ENCODE data around the gene CCT6A. TPM values are rescaled to one million over a fixed set of nuclear protein-coding genes. Genes with fewer than 3 reads are reported as not detected.
"Not testable (repeated sequence)": the region's sequence is repeated elsewhere in the genome, so short reads cannot be mapped to it uniquely, and the experiment has no call there.

Gene CCT6A, protein sequence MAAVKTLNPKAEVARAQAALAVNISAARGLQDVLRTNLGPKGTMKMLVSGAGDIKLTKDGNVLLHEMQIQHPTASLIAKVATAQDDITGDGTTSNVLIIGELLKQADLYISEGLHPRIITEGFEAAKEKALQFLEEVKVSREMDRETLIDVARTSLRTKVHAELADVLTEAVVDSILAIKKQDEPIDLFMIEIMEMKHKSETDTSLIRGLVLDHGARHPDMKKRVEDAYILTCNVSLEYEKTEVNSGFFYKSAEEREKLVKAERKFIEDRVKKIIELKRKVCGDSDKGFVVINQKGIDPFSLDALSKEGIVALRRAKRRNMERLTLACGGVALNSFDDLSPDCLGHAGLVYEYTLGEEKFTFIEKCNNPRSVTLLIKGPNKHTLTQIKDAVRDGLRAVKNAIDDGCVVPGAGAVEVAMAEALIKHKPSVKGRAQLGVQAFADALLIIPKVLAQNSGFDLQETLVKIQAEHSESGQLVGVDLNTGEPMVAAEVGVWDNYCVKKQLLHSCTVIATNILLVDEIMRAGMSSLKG
- 221 and 229 TPM in 2 replicates for total RNA-seq
- long read RNA-seq, transcript CCT6A-202 (13 exons, 2,529 nt): minor isoform, 25 of 1,438 reads
- long read RNA-seq, transcript CCT6A-201 (14 exons, 2,719 nt): major isoform, 1,273 of 1,438 reads
- long read RNA-seq, partial matches to known transcripts: 92 of 1,438 reads
- long read RNA-seq, other reads (novel, unspliced or antisense): 45 of 1,438 reads

DNA sequence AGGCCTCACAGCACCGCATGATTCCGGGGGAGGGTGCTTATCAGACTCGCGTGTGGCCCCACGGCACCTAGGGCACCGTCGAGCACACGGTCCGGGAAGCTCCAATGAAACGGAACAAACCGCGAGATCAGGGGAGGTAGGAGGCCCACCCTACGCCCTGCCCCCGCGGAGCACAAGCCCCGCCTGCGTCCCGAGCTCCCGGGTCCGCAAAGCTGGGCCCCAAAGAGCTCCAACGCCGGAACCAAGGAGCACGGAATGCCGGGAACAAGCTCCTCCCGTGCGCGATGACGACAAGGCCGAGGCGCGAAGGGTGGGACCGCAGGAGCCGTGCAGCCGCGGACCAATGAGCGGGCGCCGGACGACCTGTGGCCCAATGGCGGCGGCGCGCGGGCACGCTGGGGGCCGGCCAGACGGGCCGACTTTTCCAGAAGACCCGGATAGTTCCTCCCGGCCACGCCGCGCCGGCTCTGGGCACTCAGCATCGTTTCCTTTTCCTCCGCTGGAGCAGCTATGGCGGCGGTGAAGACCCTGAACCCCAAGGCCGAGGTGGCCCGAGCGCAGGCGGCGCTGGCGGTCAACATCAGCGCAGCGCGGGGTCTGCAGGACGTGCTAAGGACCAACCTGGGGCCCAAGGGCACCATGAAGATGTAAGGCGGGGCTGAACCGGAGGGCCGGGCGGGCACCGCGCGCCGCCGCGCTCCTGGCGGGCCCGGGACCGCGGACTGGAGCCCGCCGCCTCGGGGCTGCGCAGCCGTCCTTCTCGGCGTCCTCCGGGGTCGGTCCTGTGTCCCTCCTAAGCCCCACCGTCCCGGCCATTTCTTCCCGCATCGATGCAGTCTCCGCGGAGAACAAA is at the start of gene CCT6A, which contains the start of gene PSPH:
TSS of gene CCT6A (plus strand) at position 427 of the 853 bp plus-strand sequence. CDS start at position 511, 84 bp downstream.
TSS of gene PSPH (minus strand) at position 106 of the 853 bp plus-strand sequence. CDS start 30,232 bp downstream, outside the sequence.
- Mint-ChIP-seq H3K9me3 (no peaks in the 10 kb centered on the region), H3K4me1 (peaks cover 43% of the 10 kb centered on the region), H3K36me3 (ENCODE audit: low read depth) (peaks cover 3% of the 10 kb centered on the region), H3K27me3 (ENCODE audit: low read depth) (no peaks in the 10 kb centered on the region), H3K4me3 (peak within 1 kb of the TSS; percentile 97), H3K27ac (ENCODE audit: unreplicated experiment) (peak within 1 kb of the TSS; percentile 99)
- DNase-seq (ENCODE audit: low read depth, low spot score): peak; percentile 92
- TF ChIP-seq, protein P1, sequence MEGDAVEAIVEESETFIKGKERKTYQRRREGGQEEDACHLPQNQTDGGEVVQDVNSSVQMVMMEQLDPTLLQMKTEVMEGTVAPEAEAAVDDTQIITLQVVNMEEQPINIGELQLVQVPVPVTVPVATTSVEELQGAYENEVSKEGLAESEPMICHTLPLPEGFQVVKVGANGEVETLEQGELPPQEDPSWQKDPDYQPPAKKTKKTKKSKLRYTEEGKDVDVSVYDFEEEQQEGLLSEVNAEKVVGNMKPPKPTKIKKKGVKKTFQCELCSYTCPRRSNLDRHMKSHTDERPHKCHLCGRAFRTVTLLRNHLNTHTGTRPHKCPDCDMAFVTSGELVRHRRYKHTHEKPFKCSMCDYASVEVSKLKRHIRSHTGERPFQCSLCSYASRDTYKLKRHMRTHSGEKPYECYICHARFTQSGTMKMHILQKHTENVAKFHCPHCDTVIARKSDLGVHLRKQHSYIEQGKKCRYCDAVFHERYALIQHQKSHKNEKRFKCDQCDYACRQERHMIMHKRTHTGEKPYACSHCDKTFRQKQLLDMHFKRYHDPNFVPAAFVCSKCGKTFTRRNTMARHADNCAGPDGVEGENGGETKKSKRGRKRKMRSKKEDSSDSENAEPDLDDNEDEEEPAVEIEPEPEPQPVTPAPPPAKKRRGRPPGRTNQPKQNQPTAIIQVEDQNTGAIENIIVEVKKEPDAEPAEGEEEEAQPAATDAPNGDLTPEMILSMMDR (conservative IDR thresholded peaks at IDR 0.05): no peak

DNA sequence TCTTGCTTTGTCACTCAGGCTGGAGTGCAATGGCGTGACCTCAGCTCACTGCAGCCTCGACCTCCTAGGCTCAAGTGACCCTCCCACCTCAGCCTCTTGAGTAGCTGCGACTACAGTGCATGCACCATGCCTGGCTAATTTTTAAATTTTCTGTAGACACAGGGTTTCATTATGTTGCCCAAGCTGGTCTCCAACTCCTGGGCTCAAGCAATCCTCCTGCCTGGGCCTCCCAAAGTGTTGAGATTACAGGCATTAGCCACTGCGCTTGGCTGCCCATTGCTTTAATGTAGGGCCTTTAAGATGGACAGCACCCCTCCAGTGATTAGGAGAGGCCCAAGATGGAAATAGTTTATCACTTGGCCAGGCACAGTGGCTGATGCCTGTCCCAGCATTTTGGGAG is 47.8 kb upstream of the CCT6A start:
- TF ChIP-seq, protein P1 (conservative IDR thresholded peaks at IDR 0.05): no peak
- H3K4me1 Mint-ChIP-seq: peaks cover 19% of the 10 kb centered on the region
- no peak for DNase-seq (ENCODE audit: low read depth, low spot score)

GRCh38 chr7:56007167-56007652 is 44.4 kb upstream of the CCT6A start:
- TF ChIP-seq, protein P1 (conservative IDR thresholded peaks at IDR 0.05): no peak
- Mint-ChIP-seq H3K27ac (ENCODE audit: unreplicated experiment) (no peak overlapping the region), H3K4me3 (peak overlapping the region; percentile 74), H3K27me3 (ENCODE audit: low read depth) (no peaks in the 10 kb centered on the region), H3K9me3 (no peaks in the 10 kb centered on the region), H3K36me3 (ENCODE audit: low read depth) (peaks cover 6% of the 10 kb centered on the region), H3K4me1 (peaks cover 22% of the 10 kb centered on the region)
- DNase-seq (ENCODE audit: low read depth, low spot score): no peak

More for the DNA sequence above, 47.8 kb upstream of the CCT6A start:
- H3K27me3 Mint-ChIP-seq (ENCODE audit: low read depth): no peaks in the 10 kb centered on the region
- H3K36me3 Mint-ChIP-seq (ENCODE audit: low read depth): peaks cover 4% of the 10 kb centered on the region
- H3K4me3 Mint-ChIP-seq: no peak overlapping the region
- H3K27ac Mint-ChIP-seq (ENCODE audit: unreplicated experiment): no peak overlapping the region
- H3K9me3 Mint-ChIP-seq: no peaks in the 10 kb centered on the region

DNA sequence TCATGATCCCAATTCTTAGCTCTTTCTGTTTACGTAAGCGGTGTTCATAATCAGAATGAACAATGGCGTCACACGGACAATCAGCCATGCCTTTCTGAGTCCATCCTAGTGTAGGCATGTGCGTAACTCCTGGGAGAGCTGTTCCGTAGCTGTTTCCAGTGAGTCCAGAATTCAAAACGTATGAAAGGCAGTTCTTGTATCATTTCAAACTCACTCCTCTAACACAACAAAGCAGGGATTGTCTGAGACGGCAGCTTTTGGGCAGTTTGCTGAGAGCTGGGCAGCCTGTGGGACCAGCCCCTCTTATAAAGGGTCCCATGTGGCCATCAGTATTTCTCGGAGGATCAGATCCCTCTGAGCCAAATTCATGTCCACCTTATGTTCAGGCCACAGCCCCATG is 43.7 kb upstream of the CCT6A start:
- H3K9me3 Mint-ChIP-seq: no peaks in the 10 kb centered on the region
- H3K4me3 Mint-ChIP-seq: peak overlapping the region; percentile 61
- no peak for DNase-seq (ENCODE audit: low read depth, low spot score)
- H3K27ac Mint-ChIP-seq (ENCODE audit: unreplicated experiment): peak overlapping the region; percentile 90
- H3K4me1 Mint-ChIP-seq: peaks cover 22% of the 10 kb centered on the region
- no peaks in the 10 kb centered on the region for H3K27me3 Mint-ChIP-seq (ENCODE audit: low read depth)
- TF ChIP-seq, protein P1 (conservative IDR thresholded peaks at IDR 0.05): no peak
- peaks cover 6% of the 10 kb centered on the region for H3K36me3 Mint-ChIP-seq (ENCODE audit: low read depth)

DNA sequence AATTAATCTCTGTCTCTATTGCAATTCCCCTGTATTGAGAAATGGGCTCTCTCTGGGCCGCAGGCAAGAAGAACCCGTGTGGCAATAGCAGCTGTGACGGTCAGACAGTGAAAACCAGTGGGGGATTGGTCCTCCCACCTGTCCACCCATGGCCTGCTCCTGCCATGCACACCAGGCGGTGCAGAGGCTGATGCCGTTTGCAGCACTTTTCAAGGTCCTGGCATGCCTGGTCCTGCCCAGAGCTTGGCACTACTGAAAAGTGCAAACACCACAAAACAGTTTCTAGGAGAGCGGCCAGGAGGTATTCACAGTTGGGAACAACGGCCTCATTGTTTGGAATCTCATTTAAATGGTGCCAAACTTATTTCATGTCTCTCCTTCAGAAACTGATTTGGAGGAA is 41.9 kb upstream of the CCT6A start:
- peaks cover 6% of the 10 kb centered on the region for H3K36me3 Mint-ChIP-seq (ENCODE audit: low read depth)
- TF ChIP-seq, protein P1 (conservative IDR thresholded peaks at IDR 0.05): no peak
- no peak for DNase-seq (ENCODE audit: low read depth, low spot score)
- H3K27ac Mint-ChIP-seq (ENCODE audit: unreplicated experiment): peak overlapping the region; percentile 50
- H3K9me3 Mint-ChIP-seq: no peaks in the 10 kb centered on the region
- H3K4me1 Mint-ChIP-seq: peaks cover 22% of the 10 kb centered on the region
- H3K27me3 Mint-ChIP-seq (ENCODE audit: low read depth): no peaks in the 10 kb centered on the region
- H3K4me3 Mint-ChIP-seq: peak overlapping the region; percentile 70

- H3K4me3 Mint-ChIP-seq; H3K9me3 Mint-ChIP-seq; DNase-seq (ENCODE audit: low read depth, low spot score); H3K27me3 Mint-ChIP-seq (ENCODE audit: low read depth); H3K27ac Mint-ChIP-seq (ENCODE audit: unreplicated experiment); H3K36me3 Mint-ChIP-seq (ENCODE audit: low read depth); H3K4me1 Mint-ChIP-seq: not testable (repeated sequence)
Measured at GRCh38 chr7:56017015-56017414, 34.5 kb upstream of the CCT6A start.

Data from neural crest cell (in vitro differentiated cells).